HepG2 (cell line): ENCODE data around the gene DCLRE1C. TPM values are rescaled to one million over a fixed set of nuclear protein-coding genes. Genes with fewer than 3 reads are reported as not detected.

Source experiments
- AGO2 ChIP-seq: fragments of 200-400 bp; formaldehyde crosslinking; optimal IDR thresholded peaks from 2 replicates; pipeline ENCODE3; 2017; ENCODE audit warnings: mild to moderate bottlenecking, low read depth, low read length, moderate library complexity
- ASH2L ChIP-seq: fragments of 300-600, 200-600 bp; sonication (generic); IDR thresholded peaks from 2 replicates; pipeline ENCODE4 v1.7.0; 2017; ENCODE audit warnings: low read depth, mild to moderate bottlenecking, moderate library complexity, mixed read lengths, low read length; ENCODE audit not compliant: insufficient read length
- ATF7 ChIP-seq, 2 experiments: fragments of 450-650 bp in 1 of 2; sonication (generic) in 1 of 2; formaldehyde crosslinking in 1 of 2; IDR thresholded peaks; 2 replicates each; pipeline versions ENCODE4 v1.4.0 to v1.6.1; 2016 to 2020; ENCODE audit warnings: antibody characterized with exemption in 1 of 2, mild to moderate bottlenecking in 1 of 2, missing genetic modification reagents in 1 of 2
- CBX5 ChIP-seq: sonication (generic); formaldehyde crosslinking; IDR thresholded peaks from 2 replicates; pipeline ENCODE4 v1.4.0; 2020; ENCODE audit warnings: missing genetic modification reagents, borderline replicate concordance
- CENPX ChIP-seq: sonication (generic); formaldehyde crosslinking; IDR thresholded peaks from 2 replicates; pipeline ENCODE4 v1.9.0; 2021; ENCODE audit warnings: mild to moderate bottlenecking, missing genetic modification reagents, moderate library complexity
- GLI4 ChIP-seq: sonication (generic); formaldehyde crosslinking; IDR thresholded peaks from 2 replicates; pipeline ENCODE4 v1.5.1; 2020; ENCODE audit warnings: missing genetic modification reagents, mild to moderate bottlenecking, moderate library complexity, borderline replicate concordance
- IKZF4 ChIP-seq: sonication (generic); formaldehyde crosslinking; IDR thresholded peaks from 2 replicates; pipeline ENCODE4 v1.5.1; 2020; ENCODE audit warnings: borderline replicate concordance, mild to moderate bottlenecking, low read depth, missing genetic modification reagents; ENCODE audit errors: not compliant biosample characterization
- KAT7 ChIP-seq: IDR thresholded peaks from 2 replicates; pipeline ENCODE4 v1.6.1; 2018; ENCODE audit warnings: borderline replicate concordance, missing compliant biosample characterization
- KDM2A ChIP-seq: sonication (generic); formaldehyde crosslinking; IDR thresholded peaks from 2 replicates; pipeline ENCODE4 v1.4.0; 2020; ENCODE audit warnings: low read depth, missing genetic modification reagents, borderline replicate concordance
- SAFB2 ChIP-seq: sonication (generic); formaldehyde crosslinking; IDR thresholded peaks from 2 replicates; pipeline ENCODE4 v1.5.1; 2020; ENCODE audit warnings: missing genetic modification reagents, low read depth, mild to moderate bottlenecking, borderline replicate concordance
- SNAI1 ChIP-seq: sonication (generic); formaldehyde crosslinking; IDR thresholded peaks from 2 replicates; pipeline ENCODE4 v1.5.0; 2020; ENCODE audit warnings: mild to moderate bottlenecking, missing genetic modification reagents, borderline replicate concordance
- SOX6 ChIP-seq, 2 experiments: fragments of 450-650 bp in 1 of 2; sonication (generic) in 1 of 2; formaldehyde crosslinking in 1 of 2; IDR thresholded peaks; 2 replicates each; pipeline versions ENCODE4 v1.4.0 to v1.6.1; 2017 to 2020; ENCODE audit warnings: antibody characterized with exemption in 1 of 2, mild to moderate bottlenecking in 1 of 2, missing genetic modification reagents in 1 of 2
- TBX2 ChIP-seq: sonication (generic); formaldehyde crosslinking; IDR thresholded peaks from 2 replicates; pipeline ENCODE4 v1.5.0; 2020; ENCODE audit warnings: missing genetic modification reagents, mild to moderate bottlenecking, borderline replicate concordance
- TCF7 ChIP-seq: sonication (generic); IDR thresholded peaks from 2 replicates; pipeline ENCODE4 v1.6.1; 2016; ENCODE audit warnings: antibody characterized with exemption, low read depth
- ZBTB2 ChIP-seq: sonication (generic); formaldehyde crosslinking; IDR thresholded peaks from 2 replicates; pipeline ENCODE4 v1.8.0; 2022; ENCODE audit warnings: low read depth, missing genetic modification reagents
- ZFP82 ChIP-seq: sonication (generic); formaldehyde crosslinking; IDR thresholded peaks from 2 replicates; pipeline ENCODE4 v1.5.1; 2020; ENCODE audit warnings: mild to moderate bottlenecking, missing genetic modification reagents, borderline replicate concordance
- ZNF281 ChIP-seq: sonication (generic); formaldehyde crosslinking; IDR thresholded peaks from 2 replicates; pipeline ENCODE4 v1.4.0; 2020; ENCODE audit warnings: missing genetic modification reagents, borderline replicate concordance
- ZNF317 ChIP-seq: sonication (generic); formaldehyde crosslinking; IDR thresholded peaks from 2 replicates; pipeline ENCODE4 v1.5.0; 2020; ENCODE audit warnings: mild to moderate bottlenecking, missing genetic modification reagents
- ZNF766 ChIP-seq: sonication (generic); formaldehyde crosslinking; IDR thresholded peaks from 2 replicates; pipeline ENCODE4 v1.5.0; 2020; ENCODE audit warnings: missing genetic modification reagents, borderline replicate concordance
- ZNF780A ChIP-seq: sonication (generic); formaldehyde crosslinking; IDR thresholded peaks from 2 replicates; pipeline ENCODE4 v1.8.0; 2022; ENCODE audit warnings: mild to moderate bottlenecking, missing genetic modification reagents, moderate library complexity
- polyA plus RNA-seq, 8 experiments: library from polyadenylated mRNA; depleted of rRNA in 3 of 8; stranded (reverse) in 7 of 8; unstranded in 1 of 8; fragments of >200 nt; fragmentation: Illumina TruSeq in 4 of 8; extraction: Trizol in 4 of 8; gene quantifications; 2 replicates each; pipeline versions ENCODE4 v1.2.1 to v1.2.3, GENCODE V29; 2011 to 2016; ENCODE audit warnings: low read depth in 4 of 8, missing spikeins in 1 of 8, mixed read lengths in 1 of 8; ENCODE audit not compliant: insufficient read depth in 1 of 8
- total RNA-seq, 5 experiments: library from RNA; depleted of rRNA; stranded (reverse); fragments of >200 nt; fragmentation: Illumina TruSeq; extraction: Trizol; gene quantifications; 2 replicates each; pipeline ENCODE4 v1.2.3, GENCODE V29; 2016; ENCODE audit warnings: low read depth in 1 of 5

DCLRE1C gene
- total and polyA plus RNA-seq, 2 of the 13 experiments (the other 11 are each of a cell fraction or from before 2014, with no cell fraction given), result 3.0 to 10.3 TPM

GRCh38 chr10:14879124-14879927 is 74.6 kb downstream of the DCLRE1C start (continued):
- no peak for TF ChIP-seq ZNF281 (CRISPR knock-in tag)
- TF ChIP-seq TCF7, result 0 out of 2 replicates have a peak, but pooled peaks have one; percentile 5
- TF ChIP-seq ZNF780A (CRISPR knock-in tag), result 0 out of 2 replicates have a peak, but pooled peaks have one; percentile 37
- no peak for TF ChIP-seq SOX6 (IDR thresholded peaks at IDR 0.05)
- TF ChIP-seq SOX6 (CRISPR knock-in tag; IDR thresholded peaks at IDR 0.05), result no peak
- TF ChIP-seq ATF7 (IDR thresholded peaks at IDR 0.05), result peak; percentile 42; the same call in 1 of the 2 replicates
- TF ChIP-seq ATF7 (CRISPR knock-in tag; IDR thresholded peaks at IDR 0.05), result no peak
- TF ChIP-seq CENPX, result no peak
- no peak for TF ChIP-seq SNAI1 (CRISPR knock-in tag)
- no peak for TF ChIP-seq IKZF4
- TF ChIP-seq KAT7 (CRISPR knock-in tag), result peak; percentile 16; the same call in 1 of the 2 replicates
- 0 out of 2 replicates have a peak, but pooled peaks have one; percentile 7 for TF ChIP-seq ZNF766
- TF ChIP-seq SAFB2, result no peak
- TF ChIP-seq TBX2 (CRISPR knock-in tag), result peak; percentile 55; the same call in 1 of the 2 replicates
- peak; percentile 37; the same call in 1 of the 2 replicates for TF ChIP-seq KDM2A (CRISPR knock-in tag)
- TF ChIP-seq CBX5 (CRISPR knock-in tag), result no peak
- TF ChIP-seq GLI4 (CRISPR knock-in tag), result 0 out of 2 replicates have a peak, but pooled peaks have one; percentile 11
- no peak for TF ChIP-seq AGO2
- no peak for TF ChIP-seq ZNF317
- 0 out of 2 replicates have a peak, but pooled peaks have one; percentile 38 for TF ChIP-seq ZFP82 (CRISPR knock-in tag)
- 0 out of 2 replicates have a peak, but pooled peaks have one; percentile 53 for TF ChIP-seq ZBTB2 (CRISPR knock-in tag)
- peak; percentile 12 for TF ChIP-seq ASH2L
